ENCODE data around the gene GABRB1. TPM values are rescaled to one million over a fixed set of nuclear protein-coding genes. Genes with fewer than 3 reads are reported as not detected.

The GABRB1 gene
- total RNA-seq, 2 donors from 2014 or later, result not detected

GRCh38 chr4:47451657-47452056 is 420.3 kb downstream of the GABRB1 start:
- 68% methylated on average over 4 of the region's 4 CpGs for WGBS
- TF ChIP-seq, protein P1, sequence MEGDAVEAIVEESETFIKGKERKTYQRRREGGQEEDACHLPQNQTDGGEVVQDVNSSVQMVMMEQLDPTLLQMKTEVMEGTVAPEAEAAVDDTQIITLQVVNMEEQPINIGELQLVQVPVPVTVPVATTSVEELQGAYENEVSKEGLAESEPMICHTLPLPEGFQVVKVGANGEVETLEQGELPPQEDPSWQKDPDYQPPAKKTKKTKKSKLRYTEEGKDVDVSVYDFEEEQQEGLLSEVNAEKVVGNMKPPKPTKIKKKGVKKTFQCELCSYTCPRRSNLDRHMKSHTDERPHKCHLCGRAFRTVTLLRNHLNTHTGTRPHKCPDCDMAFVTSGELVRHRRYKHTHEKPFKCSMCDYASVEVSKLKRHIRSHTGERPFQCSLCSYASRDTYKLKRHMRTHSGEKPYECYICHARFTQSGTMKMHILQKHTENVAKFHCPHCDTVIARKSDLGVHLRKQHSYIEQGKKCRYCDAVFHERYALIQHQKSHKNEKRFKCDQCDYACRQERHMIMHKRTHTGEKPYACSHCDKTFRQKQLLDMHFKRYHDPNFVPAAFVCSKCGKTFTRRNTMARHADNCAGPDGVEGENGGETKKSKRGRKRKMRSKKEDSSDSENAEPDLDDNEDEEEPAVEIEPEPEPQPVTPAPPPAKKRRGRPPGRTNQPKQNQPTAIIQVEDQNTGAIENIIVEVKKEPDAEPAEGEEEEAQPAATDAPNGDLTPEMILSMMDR (IDR thresholded peaks at IDR 0.05), result no peak
- TF ChIP-seq POLR2AphosphoS5 (IDR thresholded peaks at IDR 0.05) (no peak), POLR2A (IDR thresholded peaks at IDR 0.05) (no peak)
- no peaks in the 10 kb centered on the region for H3K27me3 ChIP-seq (replicated peaks; ENCODE audit: insufficient read depth)

GRCh38 chr4:47462799-47463234 is 431.4 kb downstream of the GABRB1 start:
- H3K36me3 ChIP-seq, result no peaks in the 10 kb centered on the region
- TF ChIP-seq POLR2A (IDR thresholded peaks at IDR 0.05) (no peak), POLR2AphosphoS5 (IDR thresholded peaks at IDR 0.05) (no peak)
- TF ChIP-seq, protein P1 (IDR thresholded peaks at IDR 0.05), result no peak
- WGBS, result 5% methylated on average over 6 of the region's 6 CpGs

More at GRCh38 chr4:47451657-47452056, 420.3 kb downstream of the GABRB1 start:
- intact Hi-C loops (cut with DNase I), result no loop called here
- Histone ChIP-seq H3K27ac (no peak overlapping the region), H3K4me3 (no peak overlapping the region), H3K4me1 (replicated peaks) (no peaks in the 10 kb centered on the region), H3K36me3 (no peaks in the 10 kb centered on the region), H3K9me3 (no peaks in the 10 kb centered on the region)
- DNase-seq (ENCODE audit: low spot score), result no peak

GRCh38 chr4:47463235-47463956 is 432.0 kb downstream of the GABRB1 start, which contains the start of gene COMMD8:
COMMD8 (minus strand) TSS chr4:47463702; CDS start chr4:47463651, 51 bp downstream.
- WGBS, result under 1% methylated on average over 28 of the region's 51 CpGs
- intact Hi-C loops (cut with DNase I), result loop anchor here (5.0 kb wide), 1 partner anchor 99 kb away; no protein-coding TSS in a partner anchor

More at GRCh38 chr4:47462799-47463234, 431.4 kb downstream of the GABRB1 start:
- Histone ChIP-seq H3K27ac (peak overlapping the region; percentile 80 to 83), H3K4me3 (peak overlapping the region; percentile 71 to 87), H3K4me1 (replicated peaks) (no peaks in the 10 kb centered on the region), H3K27me3 (replicated peaks; ENCODE audit: insufficient read depth) (no peaks in the 10 kb centered on the region), H3K9me3 (no peaks in the 10 kb centered on the region)
- intact Hi-C loops (cut with DNase I), result loop anchor here (5.0 kb wide), 1 partner anchor 99 kb away; no protein-coding TSS in a partner anchor
- no peak for DNase-seq (ENCODE audit: low spot score)

DNA sequence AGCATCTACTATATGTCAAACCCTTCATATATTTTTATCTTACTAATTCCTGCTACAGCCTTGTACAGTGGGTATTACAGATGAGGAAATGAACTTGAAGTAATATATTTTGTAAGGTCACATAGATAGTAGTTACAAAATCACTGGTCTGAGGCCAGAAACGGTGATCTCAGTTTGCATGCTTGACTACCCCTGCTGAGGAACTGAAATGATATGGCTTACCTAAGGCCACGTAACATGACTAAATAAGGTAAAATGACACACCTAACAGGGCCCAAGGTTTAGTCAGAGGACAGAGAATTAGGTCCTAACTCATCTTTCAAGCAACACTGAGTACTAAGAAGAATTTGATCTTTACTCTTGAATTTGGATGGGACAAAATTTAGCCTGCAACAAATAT is 433.6 kb downstream of the GABRB1 start:
- TF ChIP-seq, protein P1 (IDR thresholded peaks at IDR 0.05), result no peak
- Histone ChIP-seq H3K9me3 (no peaks in the 10 kb centered on the region), H3K4me1 (replicated peaks) (no peaks in the 10 kb centered on the region), H3K4me3 (no peak overlapping the region), H3K27ac (no peak overlapping the region), H3K36me3 (no peaks in the 10 kb centered on the region), H3K27me3 (replicated peaks; ENCODE audit: insufficient read depth) (no peaks in the 10 kb centered on the region)
- DNase-seq (ENCODE audit: low spot score), result no peak
- intact Hi-C loops (cut with DNase I), result no loop called here
- 87% methylated on average over 2 of the region's 2 CpGs for WGBS

More at GRCh38 chr4:47463235-47463956, 432.0 kb downstream of the GABRB1 start, which contains the start of gene COMMD8:
- Histone ChIP-seq H3K9me3 (no peaks in the 10 kb centered on the region), H3K27me3 (replicated peaks; ENCODE audit: insufficient read depth) (no peaks in the 10 kb centered on the region), H3K4me1 (replicated peaks) (no peaks in the 10 kb centered on the region), H3K27ac (peak within 1 kb of the TSS; percentile 80 to 83), H3K36me3 (no peaks in the 10 kb centered on the region), H3K4me3 (peak within 1 kb of the TSS; percentile 71 to 87)
- peak; percentile 95 for DNase-seq (ENCODE audit: low spot score)
- TF ChIP-seq POLR2A (IDR thresholded peaks at IDR 0.05), result peak; percentile 53
- peak; percentile 94 for TF ChIP-seq POLR2AphosphoS5 (IDR thresholded peaks at IDR 0.05)
- TF ChIP-seq, protein P1 (IDR thresholded peaks at IDR 0.05), result peak in 3 of 4 experiments; percentile 11 to 63 (median 60)

All from prostate gland (tissue), 2 donors.